GM21786 (cell line): ENCODE results near the gene LTV1.
A peak's percentile ranks its signal among the peaks of the same experiment; 100 is the strongest.
"Not testable (repeated sequence)": the region's sequence is repeated elsewhere in the genome, so short reads cannot be mapped to it uniquely, and the experiment has no call there.

Experiments
- ATAC-seq: cut with Tn5 transposase; IDR thresholded peaks from one replicate; pipeline ENCODE4 v1.9.1; 2021; ENCODE audit not compliant: unreplicated experiment

Gene LTV1

GRCh38 chr6:143842461-143842901 lies 657 bp upstream of the LTV1 start:
- ATAC-seq, result no peak

DNA sequence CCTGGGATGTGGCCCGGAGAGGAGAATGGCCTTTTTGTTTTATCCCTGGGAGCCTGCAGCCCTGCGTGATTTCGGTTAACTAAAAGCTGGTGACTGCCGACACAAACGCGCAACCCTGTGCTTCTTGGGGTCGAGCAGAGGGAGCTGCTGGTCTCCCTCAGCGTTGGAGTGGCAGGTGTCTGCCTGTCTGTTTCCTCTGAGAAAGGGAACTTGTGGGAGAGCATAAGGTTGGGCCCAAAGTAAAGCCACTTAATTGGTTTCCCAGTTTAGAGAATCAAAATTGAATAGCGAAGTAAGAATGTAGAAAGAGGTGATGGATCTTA lies 500 bp downstream of the LTV1 start:
- ATAC-seq, result peak; percentile 4

GRCh38 chr6:143844006-143844405 lies 868 bp downstream of the LTV1 start:
- no peak for ATAC-seq

- ATAC-seq, result no peak
Measured at GRCh38 chr6:143845033-143845432, 1.9 kb downstream of the LTV1 start.

GRCh38 chr6:143851706-143852105 lies 8.6 kb downstream of the LTV1 start:
- not testable (repeated sequence) for ATAC-seq

DNA sequence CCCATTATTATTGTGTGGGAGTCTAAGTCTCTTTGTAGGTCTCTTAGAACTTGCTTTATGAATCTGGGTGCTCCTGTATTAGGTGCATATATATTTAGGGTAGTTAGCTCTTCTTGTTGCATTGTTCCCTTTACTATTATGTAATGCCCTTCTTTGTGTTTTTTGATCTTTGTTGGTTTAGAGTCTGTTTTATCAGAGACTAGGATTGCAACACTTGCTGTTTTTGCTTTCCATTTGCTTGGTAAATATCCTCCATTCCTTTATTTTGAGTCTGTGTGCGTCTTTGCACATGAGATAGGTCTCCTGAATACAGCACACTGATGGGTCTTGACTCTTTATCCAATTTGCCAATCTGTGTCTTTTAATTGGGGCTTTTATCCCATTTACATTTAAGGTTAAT lies 11.9 kb downstream of the LTV1 start:
- ATAC-seq, result not testable (repeated sequence)

- not testable (repeated sequence) for ATAC-seq
Measured at GRCh38 chr6:143856762-143857161, 13.6 kb downstream of the LTV1 start.

DNA sequence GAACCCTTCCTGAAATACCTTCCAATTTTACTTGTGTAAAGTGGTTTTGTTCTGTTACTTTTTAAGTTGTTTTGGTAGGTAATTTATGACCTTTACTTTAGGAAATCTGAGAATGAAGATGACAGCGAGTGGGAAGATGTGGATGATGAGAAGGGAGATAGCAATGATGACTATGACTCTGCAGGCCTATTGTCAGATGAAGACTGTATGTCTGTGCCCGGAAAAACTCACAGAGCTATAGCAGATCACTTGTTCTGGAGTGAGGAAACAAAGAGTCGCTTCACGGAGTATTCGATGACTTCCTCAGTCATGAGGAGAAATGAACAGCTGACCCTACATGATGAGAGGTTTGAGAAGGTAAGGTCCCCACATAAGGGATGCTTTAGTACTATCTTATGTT lies 14.5 kb downstream of the LTV1 start:
- ATAC-seq, result no peak

GRCh38 chr6:143859891-143860660 lies 16.9 kb downstream of the LTV1 start:
- ATAC-seq, result no peak

GRCh38 chr6:143863771-143864170 lies 20.6 kb downstream of the LTV1 start:
- ATAC-seq, result no peak

- ATAC-seq, result no peak
Measured at GRCh38 chr6:143864234-143864633, 21.1 kb downstream of the LTV1 start, which contains the start of gene ZC2HC1B. Gene ZC2HC1B (plus strand): TSS chr6:143864474. CDS start chr6:143864540, 66 bp downstream.

GRCh38 chr6:143867236-143867635 lies 24.1 kb downstream of the LTV1 start:
- no peak for ATAC-seq

DNA sequence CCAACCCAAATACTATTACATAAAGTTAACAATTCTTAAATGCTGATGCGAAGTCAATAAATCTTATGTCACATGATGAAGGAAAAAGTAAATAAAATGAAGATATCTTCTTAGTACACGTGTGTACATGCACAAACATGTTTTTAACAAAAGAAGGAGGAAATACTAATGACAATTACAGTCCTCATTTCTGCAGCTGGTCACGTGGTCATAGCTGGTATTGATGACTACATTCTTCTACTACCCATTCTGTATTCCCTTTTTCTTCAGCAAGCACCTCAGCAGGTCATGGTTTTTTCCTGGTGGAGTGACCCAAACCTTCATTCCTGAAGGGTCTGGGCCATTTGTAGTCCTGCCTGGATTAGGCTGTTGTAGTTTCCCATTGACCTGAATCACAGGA lies 25.7 kb downstream of the LTV1 start:
- ATAC-seq, result not testable (repeated sequence)

- not testable (repeated sequence) for ATAC-seq
Measured at GRCh38 chr6:143871202-143871730, 28.1 kb downstream of the LTV1 start.

- ATAC-seq, result peak; percentile 99
Measured at GRCh38 chr6:143872201-143872600, 29.1 kb downstream of the LTV1 start.

- not testable (repeated sequence) for ATAC-seq
Measured at GRCh38 chr6:143873600-143873999, 30.5 kb downstream of the LTV1 start.

GRCh38 chr6:143874503-143874902 lies 31.4 kb downstream of the LTV1 start:
- ATAC-seq, result not testable (repeated sequence)

DNA sequence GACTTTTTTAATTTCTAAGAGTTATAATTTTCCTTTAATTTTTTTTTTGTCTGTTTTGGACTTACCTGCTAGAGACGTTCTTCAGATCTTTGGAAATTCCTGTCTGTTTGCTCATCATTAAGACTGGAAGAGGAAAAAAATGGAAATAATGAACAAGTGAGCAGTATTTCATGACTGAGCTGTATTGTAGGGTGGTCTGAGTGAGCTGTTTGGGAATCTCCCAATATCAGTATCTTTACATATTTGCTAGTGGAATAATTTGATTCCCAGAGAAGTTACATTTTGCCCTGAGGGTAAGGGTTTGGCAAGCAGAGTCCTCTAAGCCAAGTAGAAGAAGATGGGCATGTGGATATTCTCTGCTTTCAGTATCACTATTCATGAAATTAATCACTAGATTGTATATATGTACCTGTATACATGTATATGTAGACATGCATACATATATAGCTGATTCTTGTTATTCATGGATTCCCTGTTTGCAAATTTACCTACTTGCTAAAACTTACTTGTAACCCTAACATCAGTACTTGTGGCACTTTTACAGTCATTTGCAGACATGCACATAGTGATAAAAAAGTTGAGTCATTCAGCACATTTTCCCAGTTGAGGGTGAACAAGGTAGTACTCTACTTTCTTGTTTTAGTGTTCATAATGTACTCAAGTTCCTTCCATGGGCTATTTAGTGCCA lies 34.6 kb downstream of the LTV1 start:
- no peak for ATAC-seq

- ATAC-seq, result no peak
Measured at GRCh38 chr6:143878272-143878760, 35.2 kb downstream of the LTV1 start.

DNA sequence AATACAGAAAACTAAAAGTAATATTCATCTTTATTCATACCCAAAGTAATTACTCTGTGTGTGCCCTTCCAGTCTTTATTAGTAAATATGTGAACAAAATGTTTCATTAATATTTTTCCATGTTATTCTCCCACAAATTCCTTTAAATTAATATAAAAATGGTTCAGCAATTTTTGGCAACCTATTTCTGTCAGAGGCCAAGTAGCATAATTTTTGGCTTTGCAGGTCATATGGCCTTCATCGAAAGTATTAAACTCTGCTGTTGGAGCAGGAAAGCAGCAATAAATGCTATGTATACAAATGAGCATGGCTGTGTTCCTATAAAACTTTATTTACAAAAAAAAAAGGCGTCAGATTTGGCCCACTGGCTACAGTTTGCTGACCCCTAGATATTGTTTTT lies 37.3 kb downstream of the LTV1 start:
- no peak for ATAC-seq

DNA sequence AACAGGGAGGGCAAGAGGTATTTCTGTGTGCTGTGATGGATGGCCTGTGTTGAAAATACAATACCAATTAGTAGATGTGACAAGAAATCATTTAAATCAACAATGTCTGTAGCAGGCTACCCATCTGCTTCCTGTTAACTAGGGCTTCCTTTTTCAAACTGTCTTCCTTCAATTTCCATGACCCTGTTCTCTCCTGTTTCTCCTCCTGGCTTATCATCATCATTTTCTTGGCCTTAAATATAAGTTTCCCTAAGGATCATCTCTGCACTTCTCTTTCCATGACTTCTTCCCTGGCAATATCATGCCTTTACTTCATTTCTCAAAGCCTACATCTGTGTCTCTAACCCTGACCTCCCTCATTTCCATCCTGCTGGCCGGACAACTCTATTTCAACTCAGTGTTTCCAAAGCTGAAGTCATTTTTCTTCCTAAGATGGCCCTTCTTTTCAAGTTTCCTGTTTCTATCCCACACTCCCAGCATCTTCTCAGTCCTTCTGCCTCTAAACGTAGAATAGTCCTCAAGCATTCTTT lies 39.3 kb downstream of the LTV1 start:
- ATAC-seq, result no peak
